ENCODE measurements around the gene OGFRL1. TPM values are rescaled to one million over a fixed set of nuclear protein-coding genes. Genes with fewer than 3 reads are reported as not detected.

Gene OGFRL1
- total RNA-seq, 2 donors from 2014 or later = 26.9 to 30.5 TPM

DNA sequence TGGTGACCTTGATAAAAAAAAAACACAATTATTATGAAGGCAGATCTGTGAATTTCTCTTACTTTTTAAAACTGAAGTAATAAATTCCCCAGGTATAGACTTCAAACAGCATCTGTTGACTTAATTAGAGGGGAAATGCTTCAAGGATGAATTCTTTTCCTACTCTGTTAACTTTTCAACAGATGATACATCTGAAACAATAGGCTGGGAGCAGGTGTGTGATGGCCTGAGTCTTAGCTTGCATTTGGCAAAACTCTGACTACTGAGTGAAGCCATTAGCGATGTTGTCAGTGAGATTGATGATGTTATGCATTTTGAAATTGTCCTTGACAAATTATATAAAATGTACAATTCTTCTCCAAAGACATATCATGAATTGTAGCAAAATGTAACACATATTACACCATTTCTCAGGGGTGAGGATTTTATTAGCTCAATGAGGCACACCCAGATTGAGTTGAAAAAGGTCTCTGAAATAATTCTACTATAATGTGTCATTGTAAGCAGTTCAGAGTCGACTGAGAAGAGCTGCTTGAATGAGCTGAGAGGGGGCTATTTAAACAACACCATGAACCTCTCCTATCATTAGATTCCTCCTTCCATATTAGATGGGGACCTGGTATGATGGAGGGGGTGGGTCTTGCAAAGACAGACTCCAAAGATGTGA, 39.6 kb upstream of the OGFRL1 start:
- H3K27ac ChIP-seq = no peak overlapping the region
- no peaks in the 10 kb centered on the region for H3K27me3 ChIP-seq (replicated peaks; ENCODE audit: insufficient read depth)
- H3K9me3 ChIP-seq = no peaks in the 10 kb centered on the region
- peaks cover 15% of the 10 kb centered on the region in 2 donors for H3K4me1 ChIP-seq (ENCODE audit: control insufficient read depth in 1 of 2, low read depth in 2 of 2)
- TF ChIP-seq, protein P1, sequence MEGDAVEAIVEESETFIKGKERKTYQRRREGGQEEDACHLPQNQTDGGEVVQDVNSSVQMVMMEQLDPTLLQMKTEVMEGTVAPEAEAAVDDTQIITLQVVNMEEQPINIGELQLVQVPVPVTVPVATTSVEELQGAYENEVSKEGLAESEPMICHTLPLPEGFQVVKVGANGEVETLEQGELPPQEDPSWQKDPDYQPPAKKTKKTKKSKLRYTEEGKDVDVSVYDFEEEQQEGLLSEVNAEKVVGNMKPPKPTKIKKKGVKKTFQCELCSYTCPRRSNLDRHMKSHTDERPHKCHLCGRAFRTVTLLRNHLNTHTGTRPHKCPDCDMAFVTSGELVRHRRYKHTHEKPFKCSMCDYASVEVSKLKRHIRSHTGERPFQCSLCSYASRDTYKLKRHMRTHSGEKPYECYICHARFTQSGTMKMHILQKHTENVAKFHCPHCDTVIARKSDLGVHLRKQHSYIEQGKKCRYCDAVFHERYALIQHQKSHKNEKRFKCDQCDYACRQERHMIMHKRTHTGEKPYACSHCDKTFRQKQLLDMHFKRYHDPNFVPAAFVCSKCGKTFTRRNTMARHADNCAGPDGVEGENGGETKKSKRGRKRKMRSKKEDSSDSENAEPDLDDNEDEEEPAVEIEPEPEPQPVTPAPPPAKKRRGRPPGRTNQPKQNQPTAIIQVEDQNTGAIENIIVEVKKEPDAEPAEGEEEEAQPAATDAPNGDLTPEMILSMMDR (IDR thresholded peaks at IDR 0.05) = no peak
- no peak for DNase-seq (ENCODE audit: low spot score)
- no peaks in the 10 kb centered on the region for H3K36me3 ChIP-seq
- ATAC-seq (ENCODE audit: insufficient number of reproducible peaks, low FRiP score, low read depth) = no peak
- H3K4me3 ChIP-seq = no peak overlapping the region

DNA sequence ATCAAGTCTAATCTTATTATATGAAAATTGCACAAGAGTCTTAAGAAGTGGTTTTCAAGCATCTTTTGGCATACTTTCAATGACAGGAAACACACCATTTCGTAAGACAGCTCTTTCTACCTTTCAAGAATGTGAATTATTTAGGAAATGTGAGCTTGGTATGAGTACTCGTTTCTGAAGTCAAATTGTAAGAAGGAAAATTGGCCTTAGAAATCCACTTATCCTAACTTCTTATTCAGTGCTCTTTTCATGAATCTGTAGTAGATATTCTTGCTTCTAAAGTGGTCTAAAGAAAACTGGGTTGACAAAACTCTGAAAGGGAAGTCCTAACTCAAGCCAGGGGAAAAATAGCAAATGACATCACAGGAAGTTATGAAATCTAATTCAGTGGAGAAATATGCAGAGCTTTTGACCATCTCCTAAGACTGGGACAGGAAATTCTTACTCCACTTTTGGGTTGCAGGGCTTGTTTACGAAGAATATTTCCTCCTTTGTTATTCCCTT, 38.5 kb upstream of the OGFRL1 start:
- DNase-seq (ENCODE audit: low spot score) (no peak), ATAC-seq (ENCODE audit: insufficient number of reproducible peaks, low FRiP score, low read depth) (peak; percentile 58)
- TF ChIP-seq, protein P1 (IDR thresholded peaks at IDR 0.05) = no peak
- H3K27me3 ChIP-seq (replicated peaks; ENCODE audit: insufficient read depth) = no peaks in the 10 kb centered on the region
- peak overlapping the region; percentile 36 for H3K4me3 ChIP-seq
- no peaks in the 10 kb centered on the region for H3K9me3 ChIP-seq
- H3K27ac ChIP-seq = peak overlapping the region in 1 of 2 donors; percentile 77
- H3K4me1 ChIP-seq (ENCODE audit: control insufficient read depth in 1 of 2, low read depth in 2 of 2) = peaks cover 15% of the 10 kb centered on the region in 2 donors
- H3K36me3 ChIP-seq = no peaks in the 10 kb centered on the region

DNA sequence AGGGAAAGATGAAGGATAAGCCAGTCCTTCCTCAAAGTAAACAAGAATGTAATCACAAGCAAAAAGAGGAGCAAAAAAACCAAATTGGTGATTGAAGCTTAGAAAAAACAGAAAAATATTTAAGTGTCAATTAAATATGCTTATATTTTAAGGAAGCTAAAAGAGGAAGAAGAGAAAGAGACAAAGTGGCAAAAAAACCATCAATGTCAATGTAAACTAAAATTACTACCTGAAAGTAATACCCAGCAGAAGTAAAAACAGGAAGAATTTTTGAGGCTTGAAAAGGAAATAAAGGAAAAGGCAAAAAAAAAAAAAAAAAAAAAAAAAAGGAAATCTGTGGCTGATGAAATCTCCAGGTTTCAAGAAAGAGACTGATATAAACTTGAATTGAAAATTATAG, 36.2 kb upstream of the OGFRL1 start:
- Histone ChIP-seq H3K4me1 (ENCODE audit: control insufficient read depth in 1 of 2, low read depth in 2 of 2) (peaks cover 15% of the 10 kb centered on the region in 2 donors), H3K9me3 (no peaks in the 10 kb centered on the region), H3K27me3 (replicated peaks; ENCODE audit: insufficient read depth) (no peaks in the 10 kb centered on the region), H3K36me3 (no peaks in the 10 kb centered on the region), H3K4me3 (no peak overlapping the region), H3K27ac (no peak overlapping the region)
- no peak for DNase-seq (ENCODE audit: low spot score)
- TF ChIP-seq, protein P1 (IDR thresholded peaks at IDR 0.05) = no peak
- ATAC-seq (ENCODE audit: insufficient number of reproducible peaks, low FRiP score, low read depth) = no peak

DNA sequence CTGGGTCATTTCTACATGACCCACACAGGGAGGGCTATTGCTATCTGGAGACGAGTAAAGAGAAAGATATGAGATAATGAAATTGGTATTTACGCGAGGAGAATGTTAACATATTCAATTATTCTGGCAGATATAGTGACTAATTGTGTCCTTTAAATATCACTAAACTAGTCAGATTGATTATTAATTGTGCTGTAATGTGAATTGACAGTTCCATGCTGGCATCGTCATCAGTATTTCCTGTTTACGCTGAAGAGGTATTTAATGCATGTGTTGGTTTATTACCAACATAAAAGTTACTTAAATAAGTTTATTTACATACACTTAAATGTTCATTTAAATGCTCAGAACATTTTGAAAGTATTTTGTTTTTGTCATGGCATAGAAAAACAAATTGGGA, 35.7 kb upstream of the OGFRL1 start:
- H3K36me3 ChIP-seq = no peaks in the 10 kb centered on the region
- H3K4me1 ChIP-seq (ENCODE audit: control insufficient read depth in 1 of 2, low read depth in 2 of 2) = peaks cover 15 to 18% of the 10 kb centered on the region in 2 donors
- no peak overlapping the region for H3K4me3 ChIP-seq
- no peaks in the 10 kb centered on the region for H3K9me3 ChIP-seq
- H3K27ac ChIP-seq = no peak overlapping the region
- TF ChIP-seq, protein P1 (IDR thresholded peaks at IDR 0.05) = no peak
- no peaks in the 10 kb centered on the region for H3K27me3 ChIP-seq (replicated peaks; ENCODE audit: insufficient read depth)
- DNase-seq (ENCODE audit: low spot score) (no peak), ATAC-seq (ENCODE audit: insufficient number of reproducible peaks, low FRiP score, low read depth) (no peak)

DNA sequence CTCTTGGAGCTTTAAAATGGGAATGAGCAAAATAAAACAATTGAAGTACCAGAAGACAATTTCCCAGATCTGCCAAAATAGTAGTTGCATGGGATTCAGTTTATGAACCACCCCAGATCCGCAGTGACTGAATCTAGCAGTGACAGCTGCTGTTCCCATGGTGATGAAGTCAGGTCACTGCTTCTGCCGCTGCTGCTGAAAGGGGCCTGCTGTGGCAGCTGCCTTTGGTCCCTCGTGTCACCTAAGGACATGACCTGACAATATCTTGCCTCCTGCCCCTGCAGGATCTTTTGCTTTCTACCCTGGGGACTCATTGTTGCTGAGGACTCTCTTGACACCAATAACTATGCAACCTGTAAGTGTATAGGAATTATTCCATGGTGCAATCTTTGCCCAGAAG, 34.3 kb upstream of the OGFRL1 start:
- ATAC-seq (ENCODE audit: insufficient number of reproducible peaks, low FRiP score, low read depth) (no peak), DNase-seq (ENCODE audit: low spot score) (no peak)
- Histone ChIP-seq H3K9me3 (no peaks in the 10 kb centered on the region), H3K4me3 (no peak overlapping the region), H3K27me3 (replicated peaks; ENCODE audit: insufficient read depth) (no peaks in the 10 kb centered on the region), H3K4me1 (ENCODE audit: control insufficient read depth in 1 of 2, low read depth in 2 of 2) (peaks cover 15 to 22% of the 10 kb centered on the region in 2 donors), H3K27ac (no peak overlapping the region), H3K36me3 (no peaks in the 10 kb centered on the region)
- TF ChIP-seq, protein P1 (IDR thresholded peaks at IDR 0.05) = no peak
